Amniotic epithelial cell (primary cell): ENCODE data around the gene TXN.
"Not testable (repeated sequence)": the region's sequence is repeated elsewhere in the genome, so short reads cannot be mapped to it uniquely, and the experiment has no call there.

ENCODE experiments used
- DNase-seq: peaks from one replicate; pipeline ENCODE4 v3.0.0-alpha.2; 2010; ENCODE audit warnings: low read depth

Gene TXN

GRCh38 chr9:110208031-110208430, 48.3 kb downstream of the TXN start, which contains the start of gene C9orf152:
TSS of gene C9orf152 (minus strand) at chr9:110208159. CDS start at chr9:110207579, 580 bp downstream.
- no peak for DNase-seq

GRCh38 chr9:110207071-110207641, 49.2 kb downstream of the TXN start:
- DNase-seq, result no peak

GRCh38 chr9:110206389-110206788, 49.9 kb downstream of the TXN start:
- no peak for DNase-seq

- not testable (repeated sequence) for DNase-seq
Measured at GRCh38 chr9:110205612-110206011, 50.7 kb downstream of the TXN start.

- DNase-seq, result no peak
Measured at GRCh38 chr9:110202232-110202631, 54.1 kb downstream of the TXN start.

GRCh38 chr9:110199643-110200042, 56.7 kb downstream of the TXN start:
- DNase-seq, result no peak

- no peak for DNase-seq
Measured at GRCh38 chr9:110198357-110198756, 58.0 kb downstream of the TXN start.

GRCh38 chr9:110197330-110198187, 58.7 kb downstream of the TXN start:
- DNase-seq, result no peak

GRCh38 chr9:110196084-110196499, 60.2 kb downstream of the TXN start:
- not testable (repeated sequence) for DNase-seq
